ENCODE results near the gene PPP6C. TPM values are rescaled to one million over a fixed set of nuclear protein-coding genes. Genes with fewer than 3 reads are reported as not detected.
"Not testable (repeated sequence)": the region's sequence is repeated elsewhere in the genome, so short reads cannot be mapped to it uniquely, and the experiment has no call there.

The PPP6C gene
- total RNA-seq, 1 experiment from 2014 or later, result 43.5 TPM

DNA sequence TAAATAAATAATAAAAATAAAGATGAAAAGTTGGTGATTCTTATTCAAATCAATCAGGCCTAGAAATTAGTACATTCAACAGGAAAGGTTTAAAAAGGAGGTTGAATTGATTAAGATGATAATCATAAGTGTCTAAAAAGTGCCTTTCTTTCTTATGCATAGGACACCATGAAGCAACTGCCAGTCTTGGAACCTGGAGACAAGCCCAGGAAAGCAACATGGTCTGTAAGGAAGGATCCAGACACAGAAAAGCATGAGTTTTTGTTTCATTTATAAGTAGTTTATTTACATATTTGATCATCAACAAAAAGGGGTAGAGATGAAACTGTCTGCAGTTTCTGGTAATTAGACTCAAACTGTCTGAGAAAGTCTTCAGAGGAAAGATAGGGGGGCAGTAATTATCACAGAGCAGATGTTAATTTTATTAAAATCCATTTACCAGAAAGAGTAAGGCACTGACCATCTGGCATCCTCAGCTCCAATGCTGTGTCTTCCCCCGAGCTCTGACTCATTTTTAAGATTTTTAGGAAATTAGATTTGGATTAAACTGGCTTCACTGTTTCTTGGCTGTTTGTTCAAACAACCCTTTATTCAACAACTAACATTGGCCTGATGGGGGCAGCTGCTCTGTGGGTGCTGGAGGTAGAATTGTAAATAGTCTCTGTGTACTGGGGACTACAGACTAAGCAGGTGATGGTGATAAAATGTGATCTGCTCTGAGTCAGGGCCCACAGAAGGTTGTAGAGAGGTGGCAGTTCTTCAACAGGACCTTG is 13.4 kb upstream of the PPP6C start:
- no peak overlapping the region for H3K4me3 ChIP-seq
- H3K27ac ChIP-seq, result no peak overlapping the region
- no peaks in the 10 kb centered on the region for H3K9me3 ChIP-seq (replicated peaks)
- no peaks in the 10 kb centered on the region for H3K27me3 ChIP-seq (replicated peaks)
- no peak for DNase-seq (ENCODE audit: low read depth in 1 of 2, low spot score in 2 of 2)
- peaks cover 9% of the 10 kb centered on the region for H3K4me1 ChIP-seq (replicated peaks)
- peaks cover 14% of the 10 kb centered on the region for H3K36me3 ChIP-seq

DNA sequence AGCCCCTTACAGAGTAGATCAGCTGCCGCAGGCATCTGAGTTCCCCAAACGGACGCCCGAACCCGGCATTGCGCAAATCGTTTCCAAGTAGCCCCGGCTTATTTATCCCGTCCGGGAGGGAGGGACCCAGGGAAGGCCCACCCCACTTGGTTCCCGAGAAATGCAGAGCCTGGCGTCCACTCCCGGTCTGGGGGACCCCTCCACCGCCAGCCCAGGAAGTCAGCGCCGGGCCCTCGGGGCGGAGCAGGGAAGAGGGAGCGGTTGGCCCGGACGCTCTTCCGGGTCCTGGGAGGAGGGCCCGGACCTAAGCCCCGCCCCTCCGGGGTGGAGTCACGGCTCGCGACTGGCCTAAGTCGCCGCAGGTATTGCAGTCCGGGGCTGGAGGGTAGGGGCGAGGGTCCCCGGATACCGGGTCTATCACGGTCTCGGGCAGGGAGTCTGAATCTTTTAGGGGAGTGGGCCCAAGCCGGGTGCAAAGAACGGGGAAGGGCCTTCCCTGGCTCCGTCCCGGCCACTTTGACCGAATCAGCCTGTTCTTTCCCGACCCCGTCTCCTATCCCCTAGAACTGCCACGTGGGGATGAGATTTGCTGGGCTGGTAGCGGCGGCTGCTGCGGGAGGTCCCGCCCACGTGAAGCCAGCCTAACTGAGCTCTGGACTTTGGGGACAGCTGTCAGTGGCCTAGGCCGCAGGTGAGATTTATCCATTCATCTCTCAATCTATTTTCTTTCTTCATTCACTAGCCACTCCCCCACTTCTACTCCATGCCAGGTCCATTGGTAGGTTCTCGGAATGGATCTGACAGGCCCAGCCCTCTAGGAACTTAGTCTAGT is 10.8 kb upstream of the PPP6C start, which contains the start of gene RABEPK:
TSS of gene RABEPK (plus strand) at position 327 of the 832 bp plus-strand sequence. CDS start 2,472 bp downstream, outside the sequence.
- no peaks in the 10 kb centered on the region for H3K9me3 ChIP-seq (replicated peaks)
- peaks cover 9% of the 10 kb centered on the region for H3K4me1 ChIP-seq (replicated peaks)
- DNase-seq (ENCODE audit: low read depth in 1 of 2, low spot score in 2 of 2), result peak; percentile 89 to 97
- peak within 1 kb of the TSS; percentile 56 for H3K4me3 ChIP-seq
- H3K27me3 ChIP-seq (replicated peaks), result no peaks in the 10 kb centered on the region
- H3K36me3 ChIP-seq, result peaks cover 8% of the 10 kb centered on the region
- peak within 1 kb of the TSS; percentile 66 for H3K27ac ChIP-seq

DNA sequence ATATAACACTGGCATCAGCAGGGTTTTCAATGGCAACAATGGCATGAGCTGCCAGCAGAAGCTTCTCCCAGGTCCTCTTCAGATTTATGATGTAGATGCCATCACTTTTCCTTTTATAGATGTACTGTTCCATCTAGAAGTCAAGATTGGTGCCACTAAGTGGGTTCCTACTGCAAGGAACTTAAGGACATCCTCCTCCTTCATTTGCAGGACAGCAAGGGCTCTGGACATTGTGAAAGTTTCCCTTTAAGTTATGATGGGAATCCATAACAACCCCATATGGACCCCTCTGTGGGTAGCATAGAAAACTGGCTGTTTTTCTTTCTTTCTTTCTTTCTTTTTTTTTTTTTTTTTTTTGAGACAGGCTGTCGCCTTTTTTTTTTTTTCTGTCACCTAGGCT is 6.0 kb upstream of the PPP6C start:
- not testable (repeated sequence) for H3K36me3 ChIP-seq; DNase-seq (ENCODE audit: low read depth in 1 of 2, low spot score in 2 of 2); H3K4me1 ChIP-seq (replicated peaks); H3K27me3 ChIP-seq (replicated peaks); H3K4me3 ChIP-seq; H3K9me3 ChIP-seq (replicated peaks); H3K27ac ChIP-seq

DNA sequence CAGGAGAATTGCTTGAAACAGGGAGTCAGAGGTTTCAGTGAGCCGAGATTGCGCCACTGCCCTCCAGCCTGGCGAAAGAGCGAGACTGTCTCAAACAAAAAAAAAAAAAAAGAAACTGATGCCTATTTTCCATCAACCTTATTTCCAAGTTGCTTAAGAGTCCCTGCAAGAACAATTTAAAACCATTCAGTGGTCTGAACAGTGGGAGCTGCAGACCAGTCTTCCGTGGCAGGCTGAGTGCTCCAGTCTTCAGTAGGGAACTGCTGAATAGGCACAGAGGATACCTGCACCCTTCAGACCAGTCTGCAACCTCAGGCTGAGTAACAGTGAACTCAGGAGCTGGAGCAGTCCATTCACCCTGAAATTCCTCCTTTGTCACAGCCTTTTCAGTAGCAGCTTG is 4.9 kb upstream of the PPP6C start:
- H3K27ac ChIP-seq; H3K4me1 ChIP-seq (replicated peaks); H3K4me3 ChIP-seq; H3K9me3 ChIP-seq (replicated peaks); DNase-seq (ENCODE audit: low read depth in 1 of 2, low spot score in 2 of 2); H3K36me3 ChIP-seq; H3K27me3 ChIP-seq (replicated peaks): not testable (repeated sequence)

DNA sequence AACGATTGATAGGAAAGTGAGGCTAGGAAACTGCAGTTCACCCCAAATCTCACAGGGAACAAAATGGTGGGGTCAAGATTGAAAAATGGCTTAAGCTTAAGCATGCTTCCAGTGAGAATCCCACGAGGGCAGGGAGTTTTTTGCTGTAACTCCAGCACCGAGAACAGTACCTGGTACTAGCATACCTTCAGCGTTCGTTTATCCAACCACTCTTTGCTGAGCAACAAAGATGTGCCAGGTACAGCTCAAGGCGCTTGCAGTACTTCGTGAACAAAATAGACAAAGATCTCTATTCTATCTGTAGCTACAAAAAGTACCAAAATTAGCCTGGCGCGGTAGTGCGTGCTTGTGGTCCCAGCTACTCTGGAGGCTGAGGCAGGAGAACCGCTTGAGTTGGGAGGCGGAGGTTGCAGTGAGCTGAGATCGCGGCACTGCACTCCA is 778 bp upstream of the PPP6C start:
- H3K4me1 ChIP-seq (replicated peaks), result peaks cover 10% of the 10 kb centered on the region
- H3K27ac ChIP-seq, result peak overlapping the region; percentile 69
- peak overlapping the region; percentile 79 for H3K4me3 ChIP-seq
- no peaks in the 10 kb centered on the region for H3K9me3 ChIP-seq (replicated peaks)
- DNase-seq (ENCODE audit: low read depth in 1 of 2, low spot score in 2 of 2), result no peak
- H3K36me3 ChIP-seq, result peaks cover 9% of the 10 kb centered on the region; the same call in 1 of the 2 replicates
- no peaks in the 10 kb centered on the region for H3K27me3 ChIP-seq (replicated peaks)

DNA sequence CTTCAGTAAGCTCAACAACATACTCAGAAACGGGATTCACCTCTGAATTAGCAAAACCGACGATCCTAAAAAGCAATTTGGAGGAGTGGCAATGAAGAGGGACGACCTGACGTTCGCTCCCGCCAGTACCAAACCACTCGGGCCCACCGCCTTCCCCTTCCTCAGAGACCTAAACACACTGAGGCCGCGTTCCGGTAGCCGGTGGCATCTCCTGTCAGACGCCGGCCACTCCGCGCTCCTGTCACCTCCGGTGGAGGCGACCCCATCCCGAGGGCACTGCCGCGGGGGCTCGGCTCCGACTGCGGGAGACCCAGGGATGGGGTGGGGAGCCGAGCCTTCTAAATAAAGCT is 617 bp downstream of the PPP6C start:
- H3K27ac ChIP-seq, result peak overlapping the region; percentile 69
- DNase-seq (ENCODE audit: low read depth in 1 of 2, low spot score in 2 of 2), result no peak
- H3K36me3 ChIP-seq, result peaks cover 9% of the 10 kb centered on the region; the same call in 1 of the 2 replicates
- H3K9me3 ChIP-seq (replicated peaks), result no peaks in the 10 kb centered on the region
- peaks cover 10% of the 10 kb centered on the region for H3K4me1 ChIP-seq (replicated peaks)
- H3K27me3 ChIP-seq (replicated peaks), result no peaks in the 10 kb centered on the region
- peak overlapping the region; percentile 79 for H3K4me3 ChIP-seq

DNA sequence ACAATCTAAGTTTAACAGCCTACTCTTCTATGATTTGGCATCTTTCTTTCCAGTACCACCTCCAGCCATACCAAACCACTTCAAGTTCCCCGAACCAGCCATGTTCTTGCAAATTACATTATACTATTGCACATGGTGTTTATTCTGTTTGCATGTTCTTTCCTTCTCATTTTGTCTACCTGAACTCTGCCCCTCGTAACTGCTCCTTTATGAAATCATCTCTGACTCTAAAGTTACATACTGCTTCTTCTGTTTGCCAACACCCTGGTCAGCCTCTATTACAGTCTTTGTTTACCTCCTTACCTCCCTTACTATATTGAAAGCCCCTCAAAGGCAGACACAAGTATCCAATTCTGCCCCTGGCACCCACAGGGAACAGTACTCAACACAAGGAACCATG is 6.0 kb downstream of the PPP6C start:
- Histone ChIP-seq H3K36me3 (peaks cover 11% of the 10 kb centered on the region; the same call in 1 of the 2 replicates), H3K27ac (no peak overlapping the region), H3K9me3 (replicated peaks) (no peaks in the 10 kb centered on the region), H3K27me3 (replicated peaks) (no peaks in the 10 kb centered on the region), H3K4me3 (no peak overlapping the region), H3K4me1 (replicated peaks) (peaks cover 3% of the 10 kb centered on the region)
- DNase-seq (ENCODE audit: low read depth in 1 of 2, low spot score in 2 of 2), result no peak

DNA sequence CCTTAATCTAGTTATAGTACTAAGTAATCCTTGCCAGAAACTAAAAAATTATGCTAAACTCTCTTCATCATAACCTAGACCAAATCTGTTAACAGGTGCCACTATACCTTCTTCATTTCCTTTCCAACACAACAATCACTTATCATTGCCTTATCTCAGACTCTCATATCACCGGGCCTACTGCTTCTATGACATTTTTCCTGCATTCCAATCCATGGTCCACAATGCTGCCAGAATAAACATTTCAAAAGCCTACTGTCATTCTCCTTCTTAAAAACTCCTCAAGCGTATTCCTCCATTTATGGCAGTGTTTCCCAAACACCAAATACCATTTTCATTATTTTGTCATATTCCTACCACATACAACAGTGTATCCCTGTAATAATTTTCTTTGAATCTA is 6.5 kb downstream of the PPP6C start:
- H3K4me3 ChIP-seq, result no peak overlapping the region
- H3K9me3 ChIP-seq (replicated peaks), result no peaks in the 10 kb centered on the region
- DNase-seq (ENCODE audit: low read depth in 1 of 2, low spot score in 2 of 2), result no peak
- H3K27me3 ChIP-seq (replicated peaks), result no peaks in the 10 kb centered on the region
- H3K4me1 ChIP-seq (replicated peaks), result no peaks in the 10 kb centered on the region; the same call in none of the 2 replicates
- no peak overlapping the region for H3K27ac ChIP-seq
- H3K36me3 ChIP-seq, result peaks cover 11% of the 10 kb centered on the region; the same call in 1 of the 2 replicates

DNA sequence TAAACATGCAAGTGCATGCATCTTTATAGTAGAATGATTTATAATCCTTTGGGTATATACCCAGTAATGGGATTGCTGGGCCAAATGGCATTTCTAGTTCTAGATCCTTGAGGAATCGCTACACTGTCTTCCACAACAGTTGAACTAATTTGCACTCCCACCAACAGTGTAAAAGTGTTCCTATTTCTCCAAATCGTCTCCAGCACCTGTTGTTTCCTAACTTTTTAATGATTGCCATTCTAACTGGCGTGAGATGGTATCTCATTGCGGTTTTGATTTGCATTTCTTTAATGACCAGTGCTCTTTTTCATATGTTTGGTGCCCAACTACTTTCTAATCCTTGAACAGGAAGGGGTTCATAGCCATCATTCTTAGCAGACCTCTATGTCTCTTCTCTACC is 7.8 kb downstream of the PPP6C start:
- not testable (repeated sequence) for H3K4me3 ChIP-seq; H3K27ac ChIP-seq; H3K27me3 ChIP-seq (replicated peaks); H3K36me3 ChIP-seq; H3K9me3 ChIP-seq (replicated peaks); H3K4me1 ChIP-seq (replicated peaks); DNase-seq (ENCODE audit: low read depth in 1 of 2, low spot score in 2 of 2)

DNA sequence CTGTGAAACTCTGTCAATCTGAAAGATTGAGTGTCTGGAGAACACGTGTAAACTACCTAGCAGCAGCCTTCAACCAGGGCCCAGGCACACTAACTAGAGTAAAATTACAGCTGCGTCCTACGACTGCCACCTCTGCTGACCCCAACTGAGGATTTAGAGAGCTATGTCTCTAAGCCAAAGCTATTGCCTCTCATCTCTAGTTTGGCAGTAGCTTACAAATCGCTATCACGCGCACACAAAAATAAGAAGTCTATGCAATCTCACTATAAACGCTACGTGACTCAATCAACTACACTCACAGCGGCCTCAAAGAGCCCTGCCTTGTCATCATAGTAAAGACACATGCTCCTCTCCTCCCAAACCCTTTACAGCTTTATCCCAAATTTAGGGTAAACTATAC is 8.7 kb downstream of the PPP6C start:
- DNase-seq (ENCODE audit: low read depth in 1 of 2, low spot score in 2 of 2), result no peak
- Histone ChIP-seq H3K36me3 (peaks cover 10% of the 10 kb centered on the region; the same call in 1 of the 2 replicates), H3K9me3 (replicated peaks) (no peaks in the 10 kb centered on the region), H3K4me1 (replicated peaks) (no peaks in the 10 kb centered on the region; the same call in 1 of the 2 replicates), H3K27ac (no peak overlapping the region), H3K4me3 (no peak overlapping the region), H3K27me3 (replicated peaks) (no peaks in the 10 kb centered on the region)

DNA sequence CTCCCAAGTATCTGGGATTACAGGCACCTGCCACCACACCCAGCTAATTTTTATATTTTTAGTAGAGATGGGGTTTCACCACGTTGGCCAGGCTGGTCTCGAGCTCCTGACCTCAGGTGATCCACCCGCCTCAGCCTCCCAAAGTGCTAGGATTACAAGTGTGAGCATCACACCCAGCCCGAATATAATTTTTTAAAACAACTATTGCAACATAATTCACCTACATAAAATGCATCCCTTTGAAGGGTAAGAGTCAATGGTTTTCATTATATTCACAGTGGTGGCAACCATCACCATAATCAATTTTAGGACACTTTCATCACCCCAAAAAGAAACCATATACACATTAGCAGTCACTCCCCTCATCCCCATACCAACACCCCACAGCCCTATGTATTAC is 9.8 kb downstream of the PPP6C start:
- not testable (repeated sequence) for H3K27me3 ChIP-seq (replicated peaks); H3K36me3 ChIP-seq; H3K4me3 ChIP-seq; H3K9me3 ChIP-seq (replicated peaks); H3K27ac ChIP-seq; H3K4me1 ChIP-seq (replicated peaks); DNase-seq (ENCODE audit: low read depth in 1 of 2, low spot score in 2 of 2)

DNA sequence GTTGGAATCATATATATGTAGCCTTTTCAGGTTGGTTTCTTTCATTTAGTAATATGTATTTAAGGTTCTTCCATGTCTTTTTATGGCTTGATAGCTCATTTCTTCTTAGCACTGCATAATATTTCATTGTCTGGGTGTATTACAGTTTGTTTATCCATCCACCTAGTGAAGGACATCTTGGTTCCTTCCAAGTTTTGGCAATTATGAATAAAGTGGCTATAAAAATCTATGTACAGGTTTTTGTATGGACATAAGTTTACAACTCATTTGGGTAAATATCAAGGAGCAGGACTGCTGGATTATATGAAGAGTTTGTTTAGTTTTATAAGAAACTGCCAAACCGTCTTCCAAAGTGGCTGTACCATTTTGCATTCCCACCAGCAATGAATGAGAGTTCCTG is 11.7 kb downstream of the PPP6C start:
- DNase-seq (ENCODE audit: low read depth in 1 of 2, low spot score in 2 of 2), result no peak
- H3K36me3 ChIP-seq, result peaks cover 9% of the 10 kb centered on the region; the same call in 1 of the 2 replicates
- H3K27ac ChIP-seq, result no peak overlapping the region
- H3K9me3 ChIP-seq (replicated peaks), result no peaks in the 10 kb centered on the region
- no peak overlapping the region for H3K4me3 ChIP-seq
- H3K27me3 ChIP-seq (replicated peaks), result no peaks in the 10 kb centered on the region
- H3K4me1 ChIP-seq (replicated peaks), result no peaks in the 10 kb centered on the region

DNA sequence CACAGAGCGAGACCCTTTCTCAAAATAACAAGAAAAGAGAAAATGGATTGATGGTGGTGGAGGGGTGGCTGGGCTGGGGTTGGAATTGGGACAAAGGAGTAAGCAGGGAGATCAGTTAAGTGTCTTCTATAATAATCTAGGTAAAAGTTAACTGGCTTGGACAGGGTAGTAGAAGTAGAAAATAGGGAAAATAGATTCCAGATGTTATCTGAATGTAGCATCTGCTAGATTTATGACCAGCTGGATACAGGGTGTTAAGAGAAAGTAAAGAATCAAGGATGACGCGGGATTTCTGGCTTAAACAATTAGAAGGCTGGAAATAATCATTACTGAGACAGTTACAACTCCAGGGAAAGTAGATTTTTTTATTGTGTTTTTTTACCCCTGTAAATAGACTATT is 13.0 kb downstream of the PPP6C start:
- Histone ChIP-seq H3K36me3 (peaks cover 11% of the 10 kb centered on the region; the same call in 1 of the 2 replicates), H3K4me1 (replicated peaks) (peaks cover 4% of the 10 kb centered on the region; the same call in 1 of the 2 replicates), H3K9me3 (replicated peaks) (no peaks in the 10 kb centered on the region), H3K27ac (no peak overlapping the region), H3K27me3 (replicated peaks) (no peaks in the 10 kb centered on the region), H3K4me3 (no peak overlapping the region)
- DNase-seq (ENCODE audit: low read depth in 1 of 2, low spot score in 2 of 2), result no peak

Measured in SJSA1 (cell line).